ENCODE measurements around the gene LHX4.

Gene LHX4

DNA sequence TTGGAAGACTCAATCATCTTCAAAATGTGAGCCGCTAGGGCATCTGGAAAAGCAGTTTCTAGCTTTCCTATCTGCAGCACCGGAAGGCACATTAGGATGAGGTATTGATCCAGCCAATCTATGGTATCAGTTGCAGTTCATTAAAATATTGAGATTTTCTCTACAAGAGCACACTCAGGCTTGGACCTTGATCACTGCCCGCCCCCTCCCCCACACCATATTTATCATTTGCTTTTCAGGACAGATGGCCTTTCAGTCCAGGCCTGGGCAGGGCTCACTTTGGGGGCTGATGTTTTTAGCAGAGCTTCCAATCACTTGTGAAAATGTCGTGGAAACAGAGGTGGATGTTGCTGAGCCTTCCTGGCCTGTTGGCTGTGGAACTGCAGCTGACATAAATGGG is 17.5 kb downstream of the LHX4 start:
- H3K27me3 ChIP-seq (ENCODE audit: insufficient read depth, low read length) = peaks cover 21% of the 10 kb centered on the region

GRCh38 chr1:180248176-180248575 is 18.1 kb downstream of the LHX4 start:
- no peak overlapping the region for H3K4me3 ChIP-seq (ENCODE audit: low read length)
- no peaks in the 10 kb centered on the region for H3K36me3 ChIP-seq (ENCODE audit: insufficient read depth, low read length)
- H3K9me3 ChIP-seq (ENCODE audit: low read length) = no peaks in the 10 kb centered on the region
- peaks cover 18% of the 10 kb centered on the region for H3K27me3 ChIP-seq (ENCODE audit: insufficient read depth, low read length)
- H3K4me1 ChIP-seq (ENCODE audit: insufficient read depth, low read length) = no peaks in the 10 kb centered on the region
- H2AFZ ChIP-seq (ENCODE audit: low read depth, low read length) = no peak overlapping the region

More for the DNA sequence above, 17.5 kb downstream of the LHX4 start:
- no peak overlapping the region for H2AFZ ChIP-seq (ENCODE audit: low read depth, low read length)
- H3K9me3 ChIP-seq (ENCODE audit: low read length) = no peaks in the 10 kb centered on the region
- H3K36me3 ChIP-seq (ENCODE audit: insufficient read depth, low read length) = no peaks in the 10 kb centered on the region
- no peaks in the 10 kb centered on the region for H3K4me1 ChIP-seq (ENCODE audit: insufficient read depth, low read length)
- no peak overlapping the region for H3K4me3 ChIP-seq (ENCODE audit: low read length)

DNA sequence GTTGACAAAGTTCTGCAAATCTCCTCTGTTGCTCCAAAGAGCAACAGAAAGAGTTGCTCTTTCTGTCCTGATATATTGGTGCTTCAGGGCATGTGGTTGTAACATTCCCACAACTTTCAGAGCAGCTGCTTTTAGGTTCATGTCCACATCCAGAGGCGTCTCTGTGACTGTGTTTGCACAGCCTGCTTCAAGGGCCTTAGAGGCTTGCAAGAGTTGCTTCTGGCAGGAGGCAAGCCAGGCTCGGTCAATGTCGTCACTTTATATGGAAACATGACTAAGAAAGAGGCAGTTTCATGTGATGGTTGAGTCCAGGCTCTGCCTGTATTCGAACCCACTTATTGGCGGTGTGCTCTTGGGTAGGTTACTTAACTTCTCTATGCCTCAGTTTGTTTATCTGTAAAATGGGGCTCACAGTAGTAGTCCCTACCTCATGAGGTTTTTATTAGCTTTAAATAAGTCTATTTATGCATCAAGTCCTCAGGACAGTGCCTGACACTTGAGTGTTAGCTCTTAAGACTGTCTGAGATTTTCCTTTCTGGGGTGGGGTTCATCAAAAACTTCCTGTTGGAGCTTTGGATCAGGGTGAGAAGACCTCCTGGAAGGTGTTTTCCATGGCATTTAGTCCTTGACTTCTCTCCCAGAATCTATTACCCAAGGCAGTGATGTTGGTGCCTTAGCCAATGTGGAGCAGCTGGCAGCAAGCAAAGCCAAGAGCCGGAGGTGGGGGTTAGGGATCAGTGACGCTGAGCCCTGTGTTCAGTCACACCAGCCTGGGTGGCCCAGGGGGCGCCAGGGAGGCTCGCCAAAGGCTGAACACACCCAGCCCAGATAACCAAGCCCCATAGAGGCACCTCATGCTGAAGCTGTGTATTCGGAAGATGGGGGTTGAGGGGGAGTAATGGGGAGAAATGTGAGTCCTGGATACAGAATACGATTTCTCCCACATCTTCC is 18.9 kb downstream of the LHX4 start:
- Histone ChIP-seq H3K27me3 (ENCODE audit: insufficient read depth, low read length) (peaks cover 13% of the 10 kb centered on the region), H3K4me1 (ENCODE audit: insufficient read depth, low read length) (no peaks in the 10 kb centered on the region), H3K36me3 (ENCODE audit: insufficient read depth, low read length) (no peaks in the 10 kb centered on the region), H2AFZ (ENCODE audit: low read depth, low read length) (no peak overlapping the region), H3K9me3 (ENCODE audit: low read length) (no peaks in the 10 kb centered on the region), H3K4me3 (ENCODE audit: low read length) (no peak overlapping the region)

DNA sequence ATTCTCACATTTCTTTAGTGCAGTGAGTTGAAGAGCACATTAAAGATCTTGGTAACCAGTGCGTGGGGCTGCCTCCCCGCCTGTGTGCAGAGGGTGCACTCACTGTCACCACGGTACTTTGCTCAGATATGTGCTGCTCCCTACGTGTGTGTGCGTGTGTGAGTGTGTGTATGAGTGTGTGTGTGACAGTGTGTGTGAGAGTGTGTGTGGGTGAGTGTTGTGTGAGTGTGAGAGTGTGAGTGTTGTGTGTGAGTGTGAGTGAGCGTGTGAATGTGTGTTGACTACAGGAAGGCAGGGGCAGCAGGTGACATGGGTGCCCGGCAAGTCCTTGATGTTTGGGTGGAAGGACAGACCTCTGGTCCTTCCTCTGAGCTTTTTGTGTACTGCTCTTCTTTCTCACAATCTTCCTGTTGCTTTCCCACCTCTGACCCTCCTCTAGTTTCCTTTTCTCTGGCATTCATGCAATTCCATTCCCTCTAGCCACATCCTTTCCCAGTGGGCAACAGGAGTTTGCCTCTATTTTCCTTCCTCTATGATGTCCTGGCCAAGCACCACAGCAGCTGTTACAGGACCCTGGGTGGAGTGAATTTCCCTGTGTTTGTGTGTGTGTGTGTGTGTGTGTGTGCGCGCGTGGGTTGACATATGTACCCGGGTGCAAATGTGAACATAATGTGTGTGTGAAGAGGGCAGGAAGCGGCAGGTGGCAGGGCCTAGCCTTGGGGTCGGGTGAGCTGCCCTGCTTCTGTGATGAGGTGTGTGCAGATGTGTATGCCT is 19.8 kb downstream of the LHX4 start:
- no peaks in the 10 kb centered on the region for H3K36me3 ChIP-seq (ENCODE audit: insufficient read depth, low read length)
- no peaks in the 10 kb centered on the region for H3K4me1 ChIP-seq (ENCODE audit: insufficient read depth, low read length)
- no peak overlapping the region for H3K4me3 ChIP-seq (ENCODE audit: low read length)
- H3K27me3 ChIP-seq (ENCODE audit: insufficient read depth, low read length) = peaks cover 13% of the 10 kb centered on the region
- H3K9me3 ChIP-seq (ENCODE audit: low read length) = no peaks in the 10 kb centered on the region
- no peak overlapping the region for H2AFZ ChIP-seq (ENCODE audit: low read depth, low read length)

DNA sequence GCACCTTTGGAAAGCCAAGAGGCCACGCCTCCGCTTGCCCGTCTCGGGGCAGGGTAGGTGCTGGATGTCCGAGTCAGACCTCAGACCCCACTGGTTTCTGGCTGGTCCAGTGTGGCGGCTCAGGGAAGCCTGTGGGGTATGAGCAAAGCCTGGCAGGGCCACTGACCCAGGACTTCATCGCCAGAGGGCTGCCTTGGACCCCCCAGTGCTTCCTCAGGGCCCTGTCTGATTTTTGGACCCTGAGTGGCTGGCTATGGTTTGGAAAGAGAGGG is 20.4 kb downstream of the LHX4 start:
- Histone ChIP-seq H3K9me3 (ENCODE audit: low read length) (no peaks in the 10 kb centered on the region), H2AFZ (ENCODE audit: low read depth, low read length) (no peak overlapping the region), H3K4me3 (ENCODE audit: low read length) (no peak overlapping the region), H3K4me1 (ENCODE audit: insufficient read depth, low read length) (peaks cover 3% of the 10 kb centered on the region), H3K36me3 (ENCODE audit: insufficient read depth, low read length) (no peaks in the 10 kb centered on the region), H3K27me3 (ENCODE audit: insufficient read depth, low read length) (peaks cover 13% of the 10 kb centered on the region)

DNA sequence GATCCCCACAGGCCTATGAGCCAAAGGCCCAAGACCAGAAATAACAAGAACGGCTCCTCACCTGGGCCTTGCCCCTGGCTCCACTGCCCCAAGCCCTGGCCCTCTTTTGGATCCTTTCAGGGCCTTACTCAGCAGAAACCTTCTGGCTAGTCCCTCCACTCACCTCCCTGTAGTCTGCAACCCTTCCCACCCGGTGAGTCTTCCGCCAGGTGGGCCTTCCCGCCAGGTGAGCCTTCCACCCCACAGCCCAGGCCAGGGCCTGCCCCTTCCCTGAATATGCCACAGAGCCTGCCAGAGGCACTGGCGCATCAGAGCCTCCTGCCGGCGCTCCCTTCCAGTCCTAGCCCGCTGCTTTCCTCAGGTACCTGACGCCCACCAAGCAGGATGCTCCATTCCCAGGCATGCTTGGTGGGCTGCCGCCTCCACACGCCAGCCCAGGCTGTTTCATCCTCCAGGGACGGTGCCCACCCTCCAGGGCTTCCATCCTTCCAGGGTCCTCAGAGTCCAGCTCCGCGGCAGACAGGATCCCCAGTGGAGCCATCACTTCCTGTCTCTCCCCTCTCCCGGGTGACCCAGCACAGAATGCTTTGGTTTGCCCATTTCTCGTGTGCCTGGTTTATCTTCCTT is 20.9 kb downstream of the LHX4 start:
- Histone ChIP-seq H3K9me3 (ENCODE audit: low read length) (no peaks in the 10 kb centered on the region), H2AFZ (ENCODE audit: low read depth, low read length) (no peak overlapping the region), H3K4me3 (ENCODE audit: low read length) (no peak overlapping the region), H3K27me3 (ENCODE audit: insufficient read depth, low read length) (peaks cover 16% of the 10 kb centered on the region), H3K4me1 (ENCODE audit: insufficient read depth, low read length) (peaks cover 6% of the 10 kb centered on the region), H3K36me3 (ENCODE audit: insufficient read depth, low read length) (no peaks in the 10 kb centered on the region)

GRCh38 chr1:180251526-180252305 is 21.7 kb downstream of the LHX4 start:
- H3K4me3 ChIP-seq (ENCODE audit: low read length) = no peak overlapping the region
- no peaks in the 10 kb centered on the region for H3K9me3 ChIP-seq (ENCODE audit: low read length)
- peaks cover 23% of the 10 kb centered on the region for H3K27me3 ChIP-seq (ENCODE audit: insufficient read depth, low read length)
- H2AFZ ChIP-seq (ENCODE audit: low read depth, low read length) = no peak overlapping the region
- H3K4me1 ChIP-seq (ENCODE audit: insufficient read depth, low read length) = peaks cover 7% of the 10 kb centered on the region
- no peaks in the 10 kb centered on the region for H3K36me3 ChIP-seq (ENCODE audit: insufficient read depth, low read length)

GRCh38 chr1:180252638-180253536 is 22.8 kb downstream of the LHX4 start:
- H3K4me1 ChIP-seq (ENCODE audit: insufficient read depth, low read length) = peaks cover 7% of the 10 kb centered on the region
- peaks cover 21% of the 10 kb centered on the region for H3K27me3 ChIP-seq (ENCODE audit: insufficient read depth, low read length)
- no peaks in the 10 kb centered on the region for H3K9me3 ChIP-seq (ENCODE audit: low read length)
- H2AFZ ChIP-seq (ENCODE audit: low read depth, low read length) = no peak overlapping the region
- no peaks in the 10 kb centered on the region for H3K36me3 ChIP-seq (ENCODE audit: insufficient read depth, low read length)
- no peak overlapping the region for H3K4me3 ChIP-seq (ENCODE audit: low read length)

- H3K27me3 ChIP-seq (ENCODE audit: insufficient read depth, low read length) = peaks cover 14% of the 10 kb centered on the region
- no peaks in the 10 kb centered on the region for H3K36me3 ChIP-seq (ENCODE audit: insufficient read depth, low read length)
- H3K4me3 ChIP-seq (ENCODE audit: low read length) = no peak overlapping the region
- no peaks in the 10 kb centered on the region for H3K9me3 ChIP-seq (ENCODE audit: low read length)
- H2AFZ ChIP-seq (ENCODE audit: low read depth, low read length) = no peak overlapping the region
- peaks cover 7% of the 10 kb centered on the region for H3K4me1 ChIP-seq (ENCODE audit: insufficient read depth, low read length)
Measured at GRCh38 chr1:180253585-180254495, 23.8 kb downstream of the LHX4 start.

GRCh38 chr1:180254496-180254819 is 24.4 kb downstream of the LHX4 start:
- Histone ChIP-seq H3K36me3 (ENCODE audit: insufficient read depth, low read length) (no peaks in the 10 kb centered on the region), H3K4me1 (ENCODE audit: insufficient read depth, low read length) (peaks cover 7% of the 10 kb centered on the region), H3K4me3 (ENCODE audit: low read length) (no peak overlapping the region), H3K9me3 (ENCODE audit: low read length) (no peaks in the 10 kb centered on the region), H2AFZ (ENCODE audit: low read depth, low read length) (no peak overlapping the region), H3K27me3 (ENCODE audit: insufficient read depth, low read length) (peaks cover 13% of the 10 kb centered on the region)

- no peaks in the 10 kb centered on the region for H3K36me3 ChIP-seq (ENCODE audit: insufficient read depth, low read length)
- H3K4me1 ChIP-seq (ENCODE audit: insufficient read depth, low read length) = peaks cover 7% of the 10 kb centered on the region
- no peaks in the 10 kb centered on the region for H3K9me3 ChIP-seq (ENCODE audit: low read length)
- H3K27me3 ChIP-seq (ENCODE audit: insufficient read depth, low read length) = peaks cover 13% of the 10 kb centered on the region
- no peak overlapping the region for H3K4me3 ChIP-seq (ENCODE audit: low read length)
- no peak overlapping the region for H2AFZ ChIP-seq (ENCODE audit: low read depth, low read length)
Measured at GRCh38 chr1:180254854-180255253, 24.8 kb downstream of the LHX4 start.

All from neuron (in vitro differentiated cells).